OCI-LY3 (cell line): ENCODE measurements around the gene AQP11.

Experiments
- H2AFZ ChIP-seq: fragments of 200-600, 300-600 bp; shearing (Covaris generic); 2 replicates; pipeline ENCODE4 v1.6.0; 2014; ENCODE audit warnings: antibody characterized with exemption, low read depth, low read length
- H3K27ac ChIP-seq: fragments of 200-600, 300-600 bp; sonication (generic); 2 replicates; pipeline ENCODE4 v1.5.1; 2014; ENCODE audit warnings: mild to moderate bottlenecking, low read length, moderate library complexity, mixed read lengths
- H3K27me3 ChIP-seq: fragments of 200-600, 300-600 bp; sonication (generic); 2 replicates; pipeline ENCODE4 v1.6.1; 2014; ENCODE audit warnings: low read depth, low read length, mixed read lengths
- H3K36me3 ChIP-seq: fragments of 200-600, 300-600 bp; sonication (generic); replicated peaks from 2 replicates; pipeline ENCODE3; 2014; ENCODE audit warnings: low read depth, low read length, mixed read lengths
- H3K4me1 ChIP-seq: fragments of 300-600, 200-600 bp; sonication (generic); 2 replicates; pipeline ENCODE4 v1.6.1; 2014; ENCODE audit warnings: low read length, mixed read lengths
- H3K4me2 ChIP-seq: fragments of 200-600, 300-600 bp; sonication (generic); 2 replicates; pipeline ENCODE4 v1.6.1; 2014; ENCODE audit warnings: low read length, mixed read lengths
- H3K4me3 ChIP-seq: fragments of 300-600, 200-600 bp; sonication (generic); 2 replicates; pipeline ENCODE4 v1.5.1; 2014; ENCODE audit warnings: antibody characterized with exemption, mild to moderate bottlenecking, low read length, moderate library complexity
- H3K79me2 ChIP-seq: fragments of 300-600, 200-600 bp; shearing (Covaris generic); 2 replicates; pipeline ENCODE4 v1.6.1; 2014; ENCODE audit warnings: mild to moderate bottlenecking, low read length, mixed read lengths
- H3K9ac ChIP-seq: fragments of 300-600, 200-600 bp; shearing (Covaris generic); 2 replicates; pipeline ENCODE4 v1.6.0; 2014; ENCODE audit warnings: mild to moderate bottlenecking, low read length, moderate library complexity
- H3K9me3 ChIP-seq: fragments of 200-600, 300-600 bp; shearing (Covaris generic); 2 replicates; pipeline ENCODE4 v1.6.1; 2014; ENCODE audit warnings: low read length, mixed read lengths; ENCODE audit not compliant: insufficient read depth
- H4K20me1 ChIP-seq: fragments of 200-600, 300-600 bp; sonication (generic); 2 replicates; pipeline ENCODE4 v1.6.1; 2016; ENCODE audit warnings: low read length, mixed read lengths; ENCODE audit not compliant: insufficient read depth
- CTCF ChIP-seq: fragments of 200-600, 300-600 bp; sonication (generic); IDR thresholded peaks from 2 replicates; pipeline ENCODE4 v1.5.1; 2014; ENCODE audit warnings: antibody characterized with exemption, low read length, low read depth
- EZH2phosphoT487 ChIP-seq: fragments of 200-600 bp; shearing (Covaris generic); IDR thresholded peaks from 2 replicates; pipeline ENCODE4 v1.6.1; 2018; ENCODE audit warnings: antibody characterized with exemption, mixed run types, low read depth

AQP11 gene

GRCh38 chr11:77589181-77589520, 602 bp upstream of the AQP11 start:
- no peaks in the 10 kb centered on the region for H3K36me3 ChIP-seq
- peak overlapping the region; percentile 93 for H2AFZ ChIP-seq
- peak overlapping the region; percentile 62 for H3K9ac ChIP-seq
- no peaks in the 10 kb centered on the region for H3K9me3 ChIP-seq
- no peak for TF ChIP-seq CTCF
- TF ChIP-seq EZH2phosphoT487 = no peak
- H3K4me2 ChIP-seq = peak overlapping the region; percentile 88
- no peak overlapping the region for H3K27ac ChIP-seq
- no peaks in the 10 kb centered on the region for H4K20me1 ChIP-seq
- peak overlapping the region; percentile 80 for H3K4me3 ChIP-seq
- peaks cover 11% of the 10 kb centered on the region; the same call in 1 of the 2 replicates for H3K4me1 ChIP-seq
- no peaks in the 10 kb centered on the region for H3K27me3 ChIP-seq
- H3K79me2 ChIP-seq = no peaks in the 10 kb centered on the region

GRCh38 chr11:77590194-77590782, 535 bp downstream of the AQP11 start:
- H3K4me2 ChIP-seq = peak overlapping the region; percentile 88
- peak overlapping the region; percentile 93; the same call in 1 of the 2 replicates for H2AFZ ChIP-seq
- no peaks in the 10 kb centered on the region for H3K9me3 ChIP-seq
- H3K27me3 ChIP-seq = no peaks in the 10 kb centered on the region
- TF ChIP-seq EZH2phosphoT487 (no peak), CTCF (no peak)
- H3K9ac ChIP-seq = peak overlapping the region; percentile 62
- no peaks in the 10 kb centered on the region for H3K36me3 ChIP-seq
- no peak overlapping the region for H3K27ac ChIP-seq
- H3K79me2 ChIP-seq = no peaks in the 10 kb centered on the region
- no peaks in the 10 kb centered on the region for H4K20me1 ChIP-seq
- peak overlapping the region; percentile 80 for H3K4me3 ChIP-seq
- peaks cover 11% of the 10 kb centered on the region; the same call in 1 of the 2 replicates for H3K4me1 ChIP-seq

- no peaks in the 10 kb centered on the region for H3K36me3 ChIP-seq
Observed at GRCh38 chr11:77592727-77593126, 3.0 kb downstream of the AQP11 start.

GRCh38 chr11:77593883-77594282, 4.1 kb downstream of the AQP11 start:
- TF ChIP-seq EZH2phosphoT487 (no peak), CTCF (no peak)
- Histone ChIP-seq H3K27ac (no peak overlapping the region), H3K4me3 (no peak overlapping the region), H3K36me3 (no peaks in the 10 kb centered on the region), H3K9me3 (no peaks in the 10 kb centered on the region), H3K4me2 (no peak overlapping the region), H3K79me2 (no peaks in the 10 kb centered on the region), H4K20me1 (no peaks in the 10 kb centered on the region), H2AFZ (no peak overlapping the region), H3K4me1 (peaks cover 8% of the 10 kb centered on the region; the same call in 1 of the 2 replicates), H3K9ac (no peak overlapping the region), H3K27me3 (no peaks in the 10 kb centered on the region)

More at GRCh38 chr11:77592727-77593126, 3.0 kb downstream of the AQP11 start:
- H3K4me2 ChIP-seq = no peak overlapping the region
- no peaks in the 10 kb centered on the region for H3K27me3 ChIP-seq
- H3K4me1 ChIP-seq = peaks cover 11% of the 10 kb centered on the region; the same call in 1 of the 2 replicates
- no peak overlapping the region for H3K4me3 ChIP-seq
- H3K27ac ChIP-seq = no peak overlapping the region
- H4K20me1 ChIP-seq = no peaks in the 10 kb centered on the region
- no peak overlapping the region for H2AFZ ChIP-seq
- H3K79me2 ChIP-seq = no peaks in the 10 kb centered on the region
- TF ChIP-seq EZH2phosphoT487 = no peak
- TF ChIP-seq CTCF = no peak
- H3K9me3 ChIP-seq = no peaks in the 10 kb centered on the region
- H3K9ac ChIP-seq = no peak overlapping the region
